ENCODE results near the gene APPBP2. TPM values are rescaled to one million over a fixed set of nuclear protein-coding genes. Genes with fewer than 3 reads are reported as not detected.

The APPBP2 gene
- polyA plus RNA-seq, 3 donors, result 6.4 to 14.7 (median 10.4) TPM

- intact Hi-C loops (cut with micrococcal nuclease), result no loop called here
- H3K79me2 ChIP-seq (ENCODE audit: insufficient read depth, low read length), result no peaks in the 10 kb centered on the region
Observed at GRCh38 chr17:60468371-60468770, 57.7 kb downstream of the APPBP2 start.

GRCh38 chr17:60464343-60464742 is 61.7 kb downstream of the APPBP2 start:
- Histone ChIP-seq H3K4me3 (replicated peaks in 1 of 3; ENCODE audit: low read depth in 2 of 3, low read length in 3 of 3) (no peak overlapping the region), H2AFZ (ENCODE audit: insufficient read depth, low read depth, low read length, poor library complexity, severe bottlenecking) (no peak overlapping the region), H3K27me3 (ENCODE audit: control insufficient read depth in 2 of 2, insufficient read depth in 2 of 2, low read length in 2 of 2) (no peaks in the 10 kb centered on the region), H4K20me1 (ENCODE audit: insufficient read depth, low read length) (peaks cover 3% of the 10 kb centered on the region), H3K27ac (ENCODE audit: low read depth in 1 of 2, low read length in 2 of 2) (no peak overlapping the region), H3K9ac (ENCODE audit: insufficient read depth, low read length, poor library complexity, severe bottlenecking) (no peak overlapping the region), H3K4me2 (replicated peaks; ENCODE audit: extremely low read depth, low read length, poor library complexity, severe bottlenecking) (no peak overlapping the region), H3K36me3 (replicated peaks in 1 of 2; ENCODE audit: control insufficient read depth in 1 of 2, insufficient read depth in 2 of 2, low read length in 2 of 2) (peaks cover 71 to 94% of the 10 kb centered on the region in 2 donors), H3K4me1 (ENCODE audit: control insufficient read depth in 1 of 2, insufficient read depth in 2 of 2, low read length in 2 of 2) (no peaks in the 10 kb centered on the region), H3K9me3 (replicated peaks in 1 of 2; ENCODE audit: control insufficient read depth in 1 of 2, insufficient read depth in 1 of 2, low read length in 2 of 2) (no peaks in the 10 kb centered on the region), H3K79me2 (ENCODE audit: insufficient read depth, low read length) (no peaks in the 10 kb centered on the region)
- H3K4me3 Mint-ChIP-seq, result no peak overlapping the region
- WGBS (ENCODE audit: insufficient coverage), result no CpG with 5 or more reads among the region's 1 CpG
- no peak for TF ChIP-seq CTCF (IDR thresholded peaks at IDR 0.05)
- no peaks in the 10 kb centered on the region for H3K27me3 Mint-ChIP-seq (ENCODE audit: low read depth in 3 of 3)
- peaks cover 60 to 68% of the 10 kb centered on the region in 2 donors for H3K36me3 Mint-ChIP-seq
- peak overlapping the region in 2 of 7 donors; percentile 23 to 40 for H3K27ac Mint-ChIP-seq
- no peak for DNase-seq
- no peaks in the 10 kb centered on the region for H3K4me1 Mint-ChIP-seq
- H3K9me3 Mint-ChIP-seq, result no peaks in the 10 kb centered on the region
- intact Hi-C loops (cut with micrococcal nuclease), result no loop called here

More at GRCh38 chr17:60468371-60468770, 57.7 kb downstream of the APPBP2 start:
- Mint-ChIP-seq H3K4me1 (peaks cover 6% of the 10 kb centered on the region), H3K9me3 (peaks cover 3 to 14% (median 4%) of the 10 kb centered on the region in 7 donors), H3K36me3 (peaks cover 59 to 64% of the 10 kb centered on the region in 2 donors), H3K27ac (no peak overlapping the region), H3K27me3 (ENCODE audit: low read depth in 3 of 3) (no peaks in the 10 kb centered on the region), H3K4me3 (no peak overlapping the region)
- Histone ChIP-seq H3K9me3 (replicated peaks in 1 of 2; ENCODE audit: control insufficient read depth in 1 of 2, insufficient read depth in 1 of 2, low read length in 2 of 2) (peaks cover 0 to 4% of the 10 kb centered on the region in 2 donors), H3K36me3 (replicated peaks in 1 of 2; ENCODE audit: control insufficient read depth in 1 of 2, insufficient read depth in 2 of 2, low read length in 2 of 2) (peaks cover 54 to 79% of the 10 kb centered on the region in 2 donors), H3K4me3 (replicated peaks in 1 of 3; ENCODE audit: low read depth in 2 of 3, low read length in 3 of 3) (no peak overlapping the region), H3K27me3 (ENCODE audit: control insufficient read depth in 2 of 2, insufficient read depth in 2 of 2, low read length in 2 of 2) (no peaks in the 10 kb centered on the region), H2AFZ (ENCODE audit: insufficient read depth, low read depth, low read length, poor library complexity, severe bottlenecking) (no peak overlapping the region), H3K4me1 (ENCODE audit: control insufficient read depth in 1 of 2, insufficient read depth in 2 of 2, low read length in 2 of 2) (peaks cover 7 to 9% of the 10 kb centered on the region in 2 donors), H3K27ac (ENCODE audit: low read depth in 1 of 2, low read length in 2 of 2) (no peak overlapping the region), H4K20me1 (ENCODE audit: insufficient read depth, low read length) (peaks cover 3% of the 10 kb centered on the region), H3K9ac (ENCODE audit: insufficient read depth, low read length, poor library complexity, severe bottlenecking) (no peak overlapping the region), H3K4me2 (replicated peaks; ENCODE audit: extremely low read depth, low read length, poor library complexity, severe bottlenecking) (no peak overlapping the region)
- no peak for DNase-seq
- TF ChIP-seq CTCF (IDR thresholded peaks at IDR 0.05), result no peak
